ENCODE data around the gene SCG2.

SCG2 gene

GRCh38 chr2:223578846-223579245, 23.3 kb downstream of the SCG2 start:
- no peak for TF ChIP-seq GATA2 (IDR thresholded peaks at IDR 0.05; ENCODE audit: low read depth, low read length)
- no peak for TF ChIP-seq GATA3 (IDR thresholded peaks at IDR 0.05; ENCODE audit: low read depth, low read length)

GRCh38 chr2:223576873-223577272, 25.3 kb downstream of the SCG2 start:
- no peak for TF ChIP-seq GATA3 (IDR thresholded peaks at IDR 0.05; ENCODE audit: low read depth, low read length)
- no peak for TF ChIP-seq GATA2 (IDR thresholded peaks at IDR 0.05; ENCODE audit: low read depth, low read length)

DNA sequence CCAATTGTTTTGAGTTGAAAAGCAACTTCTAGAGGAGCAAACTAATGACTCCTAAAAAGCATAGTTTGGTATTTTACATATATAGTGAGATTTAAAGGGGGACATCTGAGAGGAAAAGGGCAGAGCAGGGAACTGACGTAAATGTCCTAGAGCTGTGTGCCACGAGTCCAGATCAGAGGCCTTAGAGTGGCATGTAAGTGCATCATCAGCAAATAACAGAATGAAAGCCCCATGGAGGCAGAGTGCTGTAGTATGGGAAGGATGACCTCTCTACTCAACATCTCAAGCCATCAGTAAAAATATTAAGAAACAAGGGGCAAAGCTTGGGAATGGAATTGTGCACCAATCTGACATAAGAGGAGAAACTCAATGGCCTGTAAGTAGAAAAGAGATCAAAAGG, 31.4 kb downstream of the SCG2 start:
- TF ChIP-seq GATA2 (IDR thresholded peaks at IDR 0.05; ENCODE audit: low read depth, low read length) (no peak), GATA3 (IDR thresholded peaks at IDR 0.05; ENCODE audit: low read depth, low read length) (no peak)

- no peak for TF ChIP-seq GATA2 (IDR thresholded peaks at IDR 0.05; ENCODE audit: low read depth, low read length)
- TF ChIP-seq GATA3 (IDR thresholded peaks at IDR 0.05; ENCODE audit: low read depth, low read length), result no peak
Observed at GRCh38 chr2:223566396-223566795, 35.8 kb downstream of the SCG2 start.

GRCh38 chr2:223563462-223563861, 38.7 kb downstream of the SCG2 start:
- TF ChIP-seq GATA2 (IDR thresholded peaks at IDR 0.05; ENCODE audit: low read depth, low read length), result no peak
- no peak for TF ChIP-seq GATA3 (IDR thresholded peaks at IDR 0.05; ENCODE audit: low read depth, low read length)

- no peak for TF ChIP-seq GATA3 (IDR thresholded peaks at IDR 0.05; ENCODE audit: low read depth, low read length)
- TF ChIP-seq GATA2 (IDR thresholded peaks at IDR 0.05; ENCODE audit: low read depth, low read length), result no peak
Observed at GRCh38 chr2:223562078-223562477, 40.1 kb downstream of the SCG2 start.

DNA sequence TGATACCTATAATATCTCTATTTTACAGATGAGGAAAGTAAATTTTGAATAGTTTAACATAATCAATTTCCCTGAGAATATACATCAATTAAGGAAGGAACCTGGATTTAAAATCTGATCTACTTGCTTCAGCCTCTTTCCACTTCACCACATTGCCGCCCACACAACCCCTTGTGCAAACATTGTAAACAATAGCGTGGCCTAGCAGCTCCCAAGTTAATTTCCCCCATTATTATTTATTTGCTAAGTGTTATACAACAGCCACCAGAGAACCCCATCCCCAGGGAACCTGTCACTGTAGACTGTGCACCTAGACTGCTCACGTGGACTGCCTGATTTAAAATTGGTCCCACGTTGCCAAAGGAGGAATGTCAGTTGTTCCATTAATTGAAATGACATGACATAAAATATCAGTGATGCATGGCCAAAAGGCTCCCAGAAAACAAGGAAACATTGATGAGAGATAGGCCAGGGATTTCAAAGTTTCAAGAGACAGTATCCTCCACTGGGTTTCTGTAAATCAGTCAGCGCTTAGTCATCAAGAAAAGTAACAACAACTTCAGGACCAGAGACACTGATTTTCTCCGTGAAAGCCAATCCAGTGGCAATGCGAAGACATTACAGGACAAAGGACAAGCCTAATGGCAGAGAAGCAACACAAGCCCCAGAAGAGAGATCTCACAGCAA, 41.3 kb downstream of the SCG2 start:
- TF ChIP-seq GATA3 (IDR thresholded peaks at IDR 0.05; ENCODE audit: low read depth, low read length) (no peak), GATA2 (IDR thresholded peaks at IDR 0.05; ENCODE audit: low read depth, low read length) (no peak)

- TF ChIP-seq GATA2 (IDR thresholded peaks at IDR 0.05; ENCODE audit: low read depth, low read length), result no peak
- no peak for TF ChIP-seq GATA3 (IDR thresholded peaks at IDR 0.05; ENCODE audit: low read depth, low read length)
Observed at GRCh38 chr2:223558970-223559369, 43.2 kb downstream of the SCG2 start.

DNA sequence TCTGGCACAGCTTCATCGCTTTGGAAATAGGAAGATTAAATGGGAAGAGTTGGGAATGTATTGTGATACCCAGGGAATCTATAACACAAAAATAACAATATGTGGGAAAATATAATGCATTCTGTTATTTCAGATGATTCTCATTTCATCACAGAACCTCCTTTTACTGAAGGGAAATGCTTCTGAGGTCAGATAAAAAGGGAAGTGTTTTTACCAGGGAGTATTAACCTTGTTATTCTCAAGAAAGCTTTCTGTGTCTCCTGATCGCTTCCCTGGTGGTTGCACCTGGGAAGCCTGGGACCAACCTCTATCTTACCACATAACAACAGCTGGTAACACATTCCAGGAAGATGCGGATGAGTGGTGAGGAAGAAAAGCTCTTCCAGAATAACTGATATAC, 47.2 kb downstream of the SCG2 start:
- TF ChIP-seq GATA3 (IDR thresholded peaks at IDR 0.05; ENCODE audit: low read depth, low read length), result no peak
- TF ChIP-seq GATA2 (IDR thresholded peaks at IDR 0.05; ENCODE audit: low read depth, low read length), result no peak

DNA sequence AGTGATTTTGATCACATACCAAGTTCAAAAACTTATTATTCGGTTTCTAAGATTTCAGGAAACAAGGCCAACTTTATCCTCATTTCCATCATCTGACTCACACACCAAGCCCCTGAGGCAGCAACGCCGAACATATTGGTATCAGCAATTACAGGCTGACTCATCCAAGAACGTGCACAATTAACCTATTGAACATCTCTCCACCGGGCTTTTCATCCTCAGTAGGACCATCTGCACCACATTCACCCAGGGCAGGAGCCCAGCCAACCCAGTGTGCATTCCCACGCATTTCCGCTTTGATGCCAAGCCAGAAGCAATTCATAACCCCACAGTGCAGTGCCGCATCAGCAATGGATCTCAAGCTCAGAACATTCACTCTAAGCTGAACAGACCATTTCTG, 52.9 kb downstream of the SCG2 start:
- TF ChIP-seq GATA3 (IDR thresholded peaks at IDR 0.05; ENCODE audit: low read depth, low read length), result no peak
- TF ChIP-seq GATA2 (IDR thresholded peaks at IDR 0.05; ENCODE audit: low read depth, low read length), result 0 out of 2 replicates have a peak, but pooled peaks have one; percentile 17

GRCh38 chr2:223548194-223548593, 54.0 kb downstream of the SCG2 start:
- TF ChIP-seq GATA3 (IDR thresholded peaks at IDR 0.05; ENCODE audit: low read depth, low read length) (no peak), GATA2 (IDR thresholded peaks at IDR 0.05; ENCODE audit: low read depth, low read length) (no peak)

Measured in SH-SY5Y (cell line).